NB4 (cell line): ENCODE results near the gene PLEKHF1.

Experiments
- DNase-seq: peaks from one replicate; pipeline ENCODE4 v3.0.0; 2010; ENCODE audit warnings: low read depth
- H3K4me3 ChIP-seq: one replicate; pipeline ENCODE4 v1.5.1; 2011; ENCODE audit warnings: mild to moderate bottlenecking, low read depth, low read length, moderate library complexity
- MYC ChIP-seq: IDR thresholded peaks from 2 replicates; pipeline ENCODE4 v1.6.1; 2011; ENCODE audit warnings: low read depth, low read length
- POLR2A ChIP-seq: IDR thresholded peaks from 2 replicates; pipeline ENCODE4 v1.6.1; 2011; ENCODE audit warnings: mild to moderate bottlenecking; ENCODE audit not compliant: insufficient read length; ENCODE audit errors: extremely low read depth
- TF ChIP-seq, protein P1 (sequence below): IDR thresholded peaks from one replicate; pipeline ENCODE4 v1.5.1; 2012; ENCODE audit warnings: low read depth, low read length
- TF ChIP-seq, protein P2 (sequence below): IDR thresholded peaks from 2 replicates; pipeline ENCODE4 v1.6.1; 2011; ENCODE audit warnings: low read depth, low read length

PLEKHF1 gene

DNA sequence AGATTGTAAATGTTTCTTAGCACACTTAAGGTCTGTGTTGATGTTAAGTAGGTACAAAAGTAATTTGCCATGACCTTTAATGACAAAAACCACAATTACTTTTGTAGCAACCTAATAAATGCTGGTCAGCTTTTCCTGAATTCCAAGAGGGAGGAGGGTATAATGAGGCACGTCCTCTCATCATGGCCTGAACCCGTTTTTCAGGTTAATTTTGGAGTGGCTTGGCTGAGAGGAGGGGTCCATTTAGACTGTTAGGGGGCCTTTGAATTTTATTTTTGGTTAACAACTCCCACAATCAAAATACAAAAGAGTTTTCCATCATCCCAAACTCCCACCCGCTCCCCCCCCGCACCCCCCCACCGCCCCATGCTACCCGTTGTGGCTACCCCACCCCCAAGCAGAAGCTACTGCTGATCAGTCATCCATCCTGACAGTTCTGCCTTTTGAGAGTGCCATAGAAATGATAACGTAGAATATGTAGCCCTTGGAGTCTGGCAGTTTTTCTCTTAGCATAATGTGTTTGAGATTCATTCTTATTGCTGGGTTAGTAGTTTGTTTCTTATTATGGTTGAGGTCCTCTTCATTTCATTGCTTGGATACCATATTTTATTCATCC lies 14.4 kb upstream of the PLEKHF1 start:
- H3K4me3 ChIP-seq: no peak overlapping the region
- TF ChIP-seq POLR2A: no peak
- TF ChIP-seq, protein P1, sequence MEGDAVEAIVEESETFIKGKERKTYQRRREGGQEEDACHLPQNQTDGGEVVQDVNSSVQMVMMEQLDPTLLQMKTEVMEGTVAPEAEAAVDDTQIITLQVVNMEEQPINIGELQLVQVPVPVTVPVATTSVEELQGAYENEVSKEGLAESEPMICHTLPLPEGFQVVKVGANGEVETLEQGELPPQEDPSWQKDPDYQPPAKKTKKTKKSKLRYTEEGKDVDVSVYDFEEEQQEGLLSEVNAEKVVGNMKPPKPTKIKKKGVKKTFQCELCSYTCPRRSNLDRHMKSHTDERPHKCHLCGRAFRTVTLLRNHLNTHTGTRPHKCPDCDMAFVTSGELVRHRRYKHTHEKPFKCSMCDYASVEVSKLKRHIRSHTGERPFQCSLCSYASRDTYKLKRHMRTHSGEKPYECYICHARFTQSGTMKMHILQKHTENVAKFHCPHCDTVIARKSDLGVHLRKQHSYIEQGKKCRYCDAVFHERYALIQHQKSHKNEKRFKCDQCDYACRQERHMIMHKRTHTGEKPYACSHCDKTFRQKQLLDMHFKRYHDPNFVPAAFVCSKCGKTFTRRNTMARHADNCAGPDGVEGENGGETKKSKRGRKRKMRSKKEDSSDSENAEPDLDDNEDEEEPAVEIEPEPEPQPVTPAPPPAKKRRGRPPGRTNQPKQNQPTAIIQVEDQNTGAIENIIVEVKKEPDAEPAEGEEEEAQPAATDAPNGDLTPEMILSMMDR: no peak
- TF ChIP-seq, protein P2, sequence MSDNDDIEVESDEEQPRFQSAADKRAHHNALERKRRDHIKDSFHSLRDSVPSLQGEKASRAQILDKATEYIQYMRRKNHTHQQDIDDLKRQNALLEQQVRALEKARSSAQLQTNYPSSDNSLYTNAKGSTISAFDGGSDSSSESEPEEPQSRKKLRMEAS: no peak
- no peak for TF ChIP-seq MYC
- DNase-seq: no peak

DNA sequence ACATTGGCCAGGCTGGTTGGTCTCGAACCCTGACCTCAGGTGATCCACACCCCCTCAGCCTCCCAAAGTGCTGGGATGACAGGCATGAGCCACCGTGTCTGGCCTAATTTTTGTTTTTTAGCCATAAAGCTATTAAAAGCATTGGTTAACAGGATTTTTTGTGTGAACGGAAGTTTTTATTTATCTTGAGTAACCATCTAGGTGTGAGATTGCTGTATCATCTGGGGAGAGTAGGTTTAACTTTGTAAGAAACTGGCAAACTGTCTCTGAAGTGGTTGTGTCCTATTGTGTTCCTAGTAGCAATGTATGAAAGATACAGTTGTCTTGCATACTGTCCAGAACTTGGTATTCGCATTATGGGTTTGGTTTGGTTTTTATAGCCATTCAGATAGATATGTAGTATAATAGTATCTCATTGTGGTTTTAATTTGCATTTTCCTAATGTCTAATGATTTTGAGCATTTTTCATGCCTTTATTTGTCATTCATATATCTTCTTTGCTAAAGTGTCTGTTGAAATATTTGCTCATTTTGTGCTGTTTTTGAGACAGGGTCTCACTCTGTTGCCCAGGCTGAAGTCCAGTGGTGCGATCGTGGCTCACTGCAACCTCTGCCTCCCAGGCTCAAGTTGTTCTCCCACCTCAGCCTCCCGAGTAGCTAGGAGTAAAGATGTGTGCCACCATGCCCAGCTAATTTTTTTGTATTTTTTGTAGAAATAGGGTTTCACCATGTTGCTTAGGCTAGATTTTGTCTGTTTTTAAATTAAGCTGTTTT lies 13.5 kb upstream of the PLEKHF1 start:
- no peak overlapping the region for H3K4me3 ChIP-seq
- no peak for TF ChIP-seq MYC
- TF ChIP-seq POLR2A: no peak
- TF ChIP-seq, protein P2: no peak
- TF ChIP-seq, protein P1: no peak
- DNase-seq: no peak

DNA sequence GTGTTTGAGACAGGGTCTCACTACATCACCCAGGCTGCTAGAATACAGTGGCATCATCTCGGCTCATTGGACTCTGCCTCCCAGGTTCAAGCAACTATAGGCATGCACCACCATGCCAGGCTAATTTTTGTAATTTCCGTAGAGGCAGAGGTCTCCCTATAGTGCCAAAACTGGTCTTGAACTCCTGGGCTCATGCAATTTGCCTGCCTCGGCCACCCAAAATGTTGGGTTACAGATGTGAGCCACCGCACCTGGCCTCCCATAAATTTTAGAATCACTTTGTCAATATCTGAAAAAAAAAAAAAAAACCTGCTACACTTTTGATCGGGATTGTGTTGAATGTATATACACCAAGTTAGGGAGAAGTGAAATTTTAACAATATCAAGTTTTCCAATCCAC lies 11.9 kb upstream of the PLEKHF1 start:
- H3K4me3 ChIP-seq: no peak overlapping the region
- TF ChIP-seq, protein P2: no peak
- TF ChIP-seq POLR2A (no peak), MYC (no peak)
- TF ChIP-seq, protein P1: no peak
- DNase-seq: no peak

DNA sequence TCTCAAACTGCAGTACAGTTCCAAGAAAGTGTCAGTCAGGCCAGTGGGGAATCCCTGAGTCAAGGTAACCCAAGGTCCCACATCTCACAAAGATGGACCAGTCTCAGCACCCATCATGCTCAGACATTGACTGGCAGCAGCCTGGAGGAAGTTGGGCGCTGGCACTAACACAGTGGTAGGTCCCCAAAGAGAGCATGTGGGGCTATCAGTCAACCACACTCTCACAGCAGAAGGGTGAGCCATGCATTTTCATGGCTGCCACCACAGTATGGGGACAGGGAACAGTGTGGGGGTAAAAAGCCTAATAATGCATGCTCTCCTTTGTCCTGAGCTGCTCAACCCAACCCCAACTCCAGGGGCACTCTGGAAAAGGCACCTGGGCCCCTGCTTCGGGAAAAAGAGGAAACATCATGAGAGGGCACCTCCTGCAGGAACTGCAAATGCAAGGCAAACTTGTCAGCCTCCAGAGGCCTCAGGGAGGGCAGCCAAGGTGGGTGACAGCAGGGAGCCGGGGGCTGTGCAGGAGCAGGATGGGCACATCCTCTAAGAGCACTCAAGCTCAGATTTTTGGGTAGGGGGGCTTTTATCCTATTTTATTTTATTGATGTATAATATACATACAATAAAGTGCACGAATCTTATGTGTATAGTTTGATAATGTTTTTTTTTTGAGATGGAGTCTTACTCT lies 9.5 kb upstream of the PLEKHF1 start:
- no peak for DNase-seq
- TF ChIP-seq POLR2A (no peak), MYC (no peak)
- TF ChIP-seq, protein P2: no peak
- TF ChIP-seq, protein P1: no peak
- H3K4me3 ChIP-seq: no peak overlapping the region

DNA sequence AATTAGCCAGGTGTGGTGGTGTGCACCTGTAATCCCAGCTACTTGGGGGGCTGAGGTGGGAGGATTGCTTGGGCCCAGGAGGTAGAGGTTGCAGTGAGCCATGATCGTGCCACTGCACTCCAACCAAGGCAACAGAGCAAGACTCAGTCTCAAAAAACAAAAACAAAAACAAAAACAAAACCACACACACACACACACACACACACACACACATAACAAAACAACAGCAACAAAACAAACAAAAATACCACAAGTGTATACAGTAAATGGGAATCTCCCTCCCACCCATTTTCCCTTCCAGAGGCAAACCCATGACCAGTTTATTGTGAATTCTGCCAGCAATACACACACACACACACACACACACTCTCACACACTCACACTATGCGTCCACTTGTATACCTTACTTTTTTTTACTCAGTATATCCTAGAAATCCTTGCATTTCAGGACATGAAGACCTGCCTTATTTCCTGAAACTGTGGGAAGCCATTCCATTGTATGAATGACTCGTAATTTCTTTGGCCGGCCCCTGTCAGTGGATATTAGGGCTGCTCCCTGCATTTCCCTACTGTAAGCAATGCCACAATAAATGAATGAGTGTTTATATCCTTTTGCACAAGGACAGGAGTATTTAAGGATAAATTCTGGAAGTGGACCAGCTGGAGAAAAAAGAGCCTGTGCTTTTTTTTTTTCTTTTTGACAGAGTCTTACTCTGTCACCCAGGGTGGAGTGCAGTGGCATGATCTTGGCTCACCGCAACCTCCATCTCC lies 6.9 kb upstream of the PLEKHF1 start:
- no peak for DNase-seq
- no peak for TF ChIP-seq POLR2A
- TF ChIP-seq MYC: no peak
- TF ChIP-seq, protein P2: no peak
- TF ChIP-seq, protein P1: no peak
- H3K4me3 ChIP-seq: no peak overlapping the region
